ENCODE data around the gene NELFB.

The NELFB gene

DNA sequence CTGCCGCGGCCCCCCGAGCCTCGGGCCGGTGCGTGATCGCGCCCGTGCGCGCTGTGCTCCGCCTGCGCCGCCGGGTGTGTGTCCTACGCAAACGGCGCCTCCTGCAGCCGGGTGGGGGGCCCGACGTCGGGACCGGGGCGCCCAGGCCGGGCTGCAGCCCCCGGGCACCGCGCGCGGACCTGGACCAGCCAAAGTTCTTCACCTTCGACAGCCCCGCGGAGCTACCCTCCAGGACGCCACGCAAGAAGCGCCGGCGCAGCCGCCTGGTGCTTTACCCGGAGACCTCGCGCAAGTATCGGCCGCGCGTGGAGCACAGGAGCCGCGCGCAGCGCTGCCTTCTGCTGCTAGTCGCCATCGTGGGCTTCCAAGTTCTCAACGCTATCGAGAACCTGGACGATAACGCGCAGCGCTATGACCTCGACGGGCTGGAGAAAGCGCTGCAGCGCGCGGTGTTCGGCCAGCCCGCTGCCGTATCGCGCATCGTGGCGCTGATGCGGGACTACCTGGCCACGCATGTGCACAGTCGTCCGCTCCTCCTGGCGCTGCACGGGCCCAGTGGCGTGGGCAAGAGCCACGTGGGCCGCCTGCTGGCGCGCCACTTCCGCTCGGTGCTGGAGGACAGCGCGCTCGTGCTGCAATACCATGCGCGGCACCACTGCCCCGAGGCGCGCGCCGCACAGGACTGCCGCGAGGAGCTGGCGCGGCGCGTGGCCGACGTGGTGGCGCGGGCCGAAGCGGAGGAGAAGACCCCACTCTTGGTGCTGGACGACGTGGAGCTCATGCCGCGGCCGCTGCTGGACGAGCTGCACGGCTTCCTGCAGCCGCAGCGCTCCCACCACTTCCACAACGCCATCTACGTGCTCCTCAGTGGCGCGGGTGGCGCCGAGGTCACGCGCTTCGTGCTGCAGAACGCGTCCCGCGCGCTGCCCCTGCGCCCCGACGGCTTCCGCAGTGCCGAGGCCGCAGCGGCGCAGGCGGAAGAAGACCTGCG, 23.9 kb downstream of the NELFB start:
- no peaks in the 10 kb centered on the region for H3K9me3 ChIP-seq
- H3K27ac ChIP-seq, result no peak overlapping the region
- TF ChIP-seq, protein P1, sequence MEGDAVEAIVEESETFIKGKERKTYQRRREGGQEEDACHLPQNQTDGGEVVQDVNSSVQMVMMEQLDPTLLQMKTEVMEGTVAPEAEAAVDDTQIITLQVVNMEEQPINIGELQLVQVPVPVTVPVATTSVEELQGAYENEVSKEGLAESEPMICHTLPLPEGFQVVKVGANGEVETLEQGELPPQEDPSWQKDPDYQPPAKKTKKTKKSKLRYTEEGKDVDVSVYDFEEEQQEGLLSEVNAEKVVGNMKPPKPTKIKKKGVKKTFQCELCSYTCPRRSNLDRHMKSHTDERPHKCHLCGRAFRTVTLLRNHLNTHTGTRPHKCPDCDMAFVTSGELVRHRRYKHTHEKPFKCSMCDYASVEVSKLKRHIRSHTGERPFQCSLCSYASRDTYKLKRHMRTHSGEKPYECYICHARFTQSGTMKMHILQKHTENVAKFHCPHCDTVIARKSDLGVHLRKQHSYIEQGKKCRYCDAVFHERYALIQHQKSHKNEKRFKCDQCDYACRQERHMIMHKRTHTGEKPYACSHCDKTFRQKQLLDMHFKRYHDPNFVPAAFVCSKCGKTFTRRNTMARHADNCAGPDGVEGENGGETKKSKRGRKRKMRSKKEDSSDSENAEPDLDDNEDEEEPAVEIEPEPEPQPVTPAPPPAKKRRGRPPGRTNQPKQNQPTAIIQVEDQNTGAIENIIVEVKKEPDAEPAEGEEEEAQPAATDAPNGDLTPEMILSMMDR (IDR thresholded peaks at IDR 0.05), result no peak
- peaks cover 0 to 61% of the 10 kb centered on the region in 2 donors for H3K27me3 ChIP-seq
- H3K36me3 ChIP-seq, result peaks cover 0 to 4% (median 0%) of the 10 kb centered on the region in 3 donors
- intact Hi-C loops (cut with DNase I; ENCODE audit: low total_unique reads), result no loop called here
- H3K4me3 ChIP-seq, result no peak overlapping the region
- peaks cover 0 to 40% (median 30%) of the 10 kb centered on the region in 4 donors for H3K4me1 ChIP-seq
- no peak for DNase-seq

DNA sequence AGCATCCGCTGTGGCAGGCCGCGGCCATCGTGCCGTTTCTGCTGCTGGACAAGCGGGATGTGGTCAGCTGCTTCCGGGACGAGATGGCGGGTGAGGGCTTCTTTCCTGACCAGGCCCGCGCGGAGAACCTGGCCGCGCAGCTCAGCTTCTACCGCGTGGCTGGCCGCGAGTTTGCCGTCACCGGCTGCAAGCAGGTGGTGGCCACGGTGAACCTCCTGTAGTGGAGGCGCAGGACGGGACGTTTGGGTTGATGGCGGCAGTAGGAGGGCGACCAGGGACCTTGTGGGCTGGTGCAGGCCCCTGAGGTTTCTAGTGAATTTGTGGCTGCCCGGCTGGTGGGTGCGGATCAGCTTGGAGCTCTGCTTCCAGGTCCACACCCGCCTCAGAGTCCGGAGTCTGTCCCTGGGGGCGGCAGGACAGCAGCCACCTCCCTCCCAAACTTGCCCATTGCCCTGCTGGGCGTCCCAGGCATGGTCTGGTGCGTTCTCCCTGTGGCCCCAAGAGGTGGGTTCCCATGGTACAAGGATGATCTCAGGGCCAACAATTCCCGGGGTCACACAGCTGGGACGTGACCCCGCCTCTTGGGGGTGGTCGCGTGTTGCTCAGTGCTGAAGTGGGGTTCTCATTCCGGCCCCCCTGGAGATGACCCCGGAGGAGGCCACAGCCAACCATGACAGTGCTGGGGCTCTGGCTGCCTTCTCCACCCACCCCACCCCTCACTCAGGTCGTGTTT, 24.8 kb downstream of the NELFB start:
- Histone ChIP-seq H3K9me3 (no peaks in the 10 kb centered on the region), H3K27me3 (peaks cover 0 to 54% of the 10 kb centered on the region in 2 donors), H3K4me1 (peaks cover 0 to 40% (median 30%) of the 10 kb centered on the region in 4 donors), H3K27ac (no peak overlapping the region), H3K36me3 (no peaks in the 10 kb centered on the region), H3K4me3 (no peak overlapping the region)
- TF ChIP-seq, protein P1 (IDR thresholded peaks at IDR 0.05), result no peak
- intact Hi-C loops (cut with DNase I; ENCODE audit: low total_unique reads), result no loop called here
- no peak for DNase-seq

DNA sequence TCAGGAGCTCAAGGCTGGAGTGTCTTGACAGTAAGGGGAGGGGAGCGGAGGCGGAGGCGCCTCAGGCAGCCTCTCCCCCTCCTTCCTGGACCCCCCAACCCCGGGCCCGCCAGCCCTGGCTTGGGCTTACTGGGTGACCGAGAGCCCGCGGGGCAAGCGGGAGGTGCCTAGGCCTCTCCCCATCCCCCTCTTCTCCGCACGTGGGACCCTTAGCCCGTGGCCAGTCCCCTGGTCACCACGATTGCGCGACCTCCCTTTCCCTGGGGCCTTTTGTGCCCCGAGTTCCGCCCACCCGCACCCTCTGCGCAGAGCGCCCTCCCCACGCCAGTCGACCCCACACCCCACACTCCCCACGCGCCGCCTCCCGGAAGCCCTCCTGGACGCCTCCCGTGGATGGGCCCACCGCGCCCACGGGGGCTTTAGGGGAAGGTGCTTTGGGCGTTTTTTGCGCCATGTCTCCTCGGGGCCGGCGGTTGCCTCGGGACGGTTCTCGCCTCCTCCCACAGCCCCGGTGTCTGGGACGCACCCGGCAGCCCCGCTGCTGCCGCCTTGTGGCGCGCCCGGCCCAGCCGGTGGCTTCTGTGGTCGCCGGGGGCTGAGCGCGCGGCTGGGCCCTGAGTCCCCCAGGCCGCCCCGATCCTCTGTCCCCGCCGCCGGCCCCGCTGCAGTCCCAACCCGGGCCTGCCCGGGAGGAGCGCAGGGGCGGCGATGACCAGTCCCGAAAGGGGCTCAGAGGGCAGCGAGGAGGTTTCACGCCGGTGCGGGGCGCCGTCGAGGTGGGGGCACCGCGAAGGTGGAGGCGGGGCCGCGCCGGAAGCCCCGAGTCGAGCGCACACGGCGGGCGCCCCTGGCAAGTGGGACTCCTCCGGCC, 25.6 kb downstream of the NELFB start:
- no peak for DNase-seq
- intact Hi-C loops (cut with DNase I; ENCODE audit: low total_unique reads), result no loop called here
- no peaks in the 10 kb centered on the region for H3K36me3 ChIP-seq
- H3K4me3 ChIP-seq, result no peak overlapping the region
- no peaks in the 10 kb centered on the region for H3K9me3 ChIP-seq
- H3K27me3 ChIP-seq, result peaks cover 0 to 54% of the 10 kb centered on the region in 2 donors
- no peak overlapping the region for H3K27ac ChIP-seq
- peaks cover 0 to 32% (median 27%) of the 10 kb centered on the region in 4 donors for H3K4me1 ChIP-seq
- TF ChIP-seq, protein P1 (IDR thresholded peaks at IDR 0.05), result no peak

DNA sequence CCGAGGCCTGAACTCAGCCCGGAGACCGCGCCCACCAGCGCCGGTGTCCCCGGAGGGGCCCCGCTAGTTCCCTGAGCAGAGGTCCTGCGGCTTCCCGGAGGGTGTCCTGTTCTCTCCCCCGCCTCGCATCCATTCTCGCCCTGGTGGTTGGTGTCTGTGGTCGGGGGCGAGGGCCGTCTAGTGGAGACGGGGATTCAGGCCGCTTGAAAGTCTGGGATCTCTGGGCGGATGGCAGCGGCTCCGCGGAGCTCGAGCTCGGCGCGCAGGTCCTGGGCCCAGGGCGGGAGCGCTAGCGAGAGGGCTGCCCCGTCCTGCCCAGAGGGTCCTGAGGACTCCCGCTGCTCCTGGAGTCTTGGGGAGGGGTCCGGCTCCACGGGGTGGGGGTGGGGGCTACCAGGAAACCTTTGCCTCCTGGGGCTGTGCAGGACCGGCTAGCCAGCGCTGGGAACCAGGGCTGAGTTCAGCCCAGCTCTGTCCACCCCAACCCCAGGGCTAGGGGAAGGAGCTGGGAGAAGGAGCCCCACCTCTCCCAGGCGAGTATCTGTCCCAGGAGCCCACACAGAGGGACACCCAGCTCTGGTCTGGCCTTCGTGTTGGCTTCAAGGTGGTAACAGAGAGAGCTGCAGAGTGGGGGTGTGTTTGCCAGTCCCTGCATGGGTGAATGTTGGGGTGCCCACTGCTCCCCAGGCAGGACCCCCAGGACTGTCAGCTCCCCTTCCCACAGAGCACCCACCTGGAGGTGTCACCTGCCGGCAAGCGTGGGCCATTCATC, 26.4 kb downstream of the NELFB start:
- Histone ChIP-seq H3K27me3 (peaks cover 0 to 52% of the 10 kb centered on the region in 2 donors), H3K36me3 (no peaks in the 10 kb centered on the region), H3K4me1 (peaks cover 0 to 24% (median 19%) of the 10 kb centered on the region in 4 donors), H3K9me3 (no peaks in the 10 kb centered on the region), H3K27ac (no peak overlapping the region), H3K4me3 (no peak overlapping the region)
- no peak for DNase-seq
- TF ChIP-seq, protein P1 (IDR thresholded peaks at IDR 0.05), result no peak
- intact Hi-C loops (cut with DNase I; ENCODE audit: low total_unique reads), result no loop called here
